Mesenchymal stem cell (in vitro differentiated cells and primary cell): Measurements from ENCODE around the gene TNFRSF25.

ENCODE experiments used
- DNase-seq: peaks from one replicate; pipeline ENCODE4 v3.0.0-alpha.2; 2013
- H2AFZ ChIP-seq: one replicate; pipeline ENCODE4 v1.6.1; 2013; ENCODE audit warnings: low read depth, mild to moderate bottlenecking, control low read depth, inconsistent platforms, low read length, moderate library complexity
- H2AK5ac ChIP-seq: 2 replicates; pipeline ENCODE4 v1.6.1; 2013; ENCODE audit warnings: low read length, moderate library complexity, mild to moderate bottlenecking, inconsistent platforms; ENCODE audit not compliant: severe bottlenecking
- H2BK120ac ChIP-seq: one replicate; pipeline ENCODE4 v1.6.1; 2013; ENCODE audit warnings: low read depth, mild to moderate bottlenecking, inconsistent platforms, low read length, moderate library complexity
- H2BK12ac ChIP-seq, 2 experiments: one replicate each; pipeline ENCODE4 v1.6.1; 2013; ENCODE audit warnings: inconsistent platforms in 2 of 2, low read length in 2 of 2, mild to moderate bottlenecking in 2 of 2, moderate library complexity in 2 of 2, control low read depth in 1 of 2
- H2BK15ac ChIP-seq: one replicate; pipeline ENCODE4 v1.6.1; 2013; ENCODE audit warnings: mild to moderate bottlenecking, low read depth, inconsistent platforms; ENCODE audit not compliant: poor library complexity, severe bottlenecking
- H2BK5ac ChIP-seq: 2 replicates; pipeline ENCODE4 v1.6.1; 2013; ENCODE audit warnings: low read depth, mild to moderate bottlenecking, low read length, control low read depth, inconsistent platforms; ENCODE audit not compliant: poor library complexity, severe bottlenecking
- H3K14ac ChIP-seq, 2 experiments: one replicate each; pipeline ENCODE4 v1.6.1; 2013; ENCODE audit warnings: inconsistent platforms in 2 of 2, low read length in 2 of 2, control low read depth in 1 of 2, mild to moderate bottlenecking in 1 of 2, moderate library complexity in 1 of 2
- H3K18ac ChIP-seq, 2 experiments: one replicate each; pipeline ENCODE4 v1.6.1; 2013; ENCODE audit warnings: inconsistent platforms in 2 of 2, low read length in 2 of 2, control low read depth in 1 of 2, low read depth in 1 of 2, mild to moderate bottlenecking in 1 of 2
- H3K23ac ChIP-seq, 2 experiments: one replicate each; pipeline ENCODE4 v1.6.1; 2013; ENCODE audit warnings: inconsistent platforms in 2 of 2, low read length in 2 of 2, mild to moderate bottlenecking in 2 of 2, moderate library complexity in 2 of 2, control low read depth in 1 of 2
- H3K27ac ChIP-seq: 2 replicates; pipeline ENCODE4 v1.5.1; 2013; ENCODE audit warnings: mild to moderate bottlenecking, moderate library complexity, low read length, control low read depth, inconsistent platforms; ENCODE audit not compliant: poor library complexity, severe bottlenecking
- H3K27me3 ChIP-seq, 2 experiments: 2 replicates each; pipeline versions ENCODE4 v1.6.1 to v1.7.0; 2013; ENCODE audit warnings: low read length in 2 of 2, mild to moderate bottlenecking in 2 of 2, moderate library complexity in 2 of 2, control low read depth in 1 of 2, inconsistent platforms in 1 of 2; ENCODE audit not compliant: control insufficient read depth in 1 of 2, insufficient read depth in 1 of 2
- H3K36me3 ChIP-seq, 2 experiments: 2 replicates each; pipeline versions ENCODE4 v1.6.1 to v1.7.0; 2013; ENCODE audit warnings: low read length in 2 of 2, control low read depth in 1 of 2, inconsistent platforms in 1 of 2, low read depth in 1 of 2, mild to moderate bottlenecking in 1 of 2; ENCODE audit not compliant: insufficient read depth in 2 of 2, control insufficient read depth in 1 of 2
- H3K4ac ChIP-seq, 2 experiments: one replicate each; pipeline ENCODE4 v1.6.1; 2013; ENCODE audit warnings: inconsistent platforms in 2 of 2, low read length in 2 of 2, mild to moderate bottlenecking in 2 of 2, moderate library complexity in 2 of 2, control low read depth in 1 of 2, low read depth in 1 of 2
- H3K4me1 ChIP-seq: 2 replicates; pipeline ENCODE4 v1.6.1; 2013; ENCODE audit warnings: low read depth, low read length, control low read depth; ENCODE audit not compliant: control insufficient read depth, insufficient read depth
- H3K4me2 ChIP-seq: 2 replicates; pipeline ENCODE4 v1.6.1; 2013; ENCODE audit warnings: low read length, mild to moderate bottlenecking, inconsistent platforms; ENCODE audit not compliant: poor library complexity, severe bottlenecking
- H3K4me3 ChIP-seq, 2 experiments: 2 replicates each; pipeline versions ENCODE4 v1.5.1 to v1.7.0; 2013; ENCODE audit warnings: low read length in 2 of 2, mild to moderate bottlenecking in 2 of 2, control low read depth in 1 of 2, low read depth in 1 of 2; ENCODE audit not compliant: insufficient read depth in 1 of 2
- H3K79me1 ChIP-seq: replicated peaks from 2 replicates; pipeline ENCODE4 v1.6.1; 2013; ENCODE audit warnings: mild to moderate bottlenecking, control low read depth, low read length, inconsistent platforms; ENCODE audit not compliant: poor library complexity, severe bottlenecking
- H3K9ac ChIP-seq: 2 replicates; pipeline ENCODE4 v1.7.0; 2013; ENCODE audit warnings: mild to moderate bottlenecking, low read length, moderate library complexity
- H3K9me3 ChIP-seq: 2 replicates; pipeline ENCODE4 v1.7.0; 2013; ENCODE audit warnings: mild to moderate bottlenecking, low read length; ENCODE audit not compliant: control insufficient read depth
- H4K8ac ChIP-seq: one replicate; pipeline ENCODE4 v1.6.1; 2013; ENCODE audit warnings: inconsistent platforms, mild to moderate bottlenecking, low read length, moderate library complexity
- H4K91ac ChIP-seq: one replicate; pipeline ENCODE4 v1.6.1; 2013; ENCODE audit warnings: mild to moderate bottlenecking, low read length, inconsistent platforms
- WGBS: methylation state at CpG from one replicate; pipeline ENCODE4 v1.1.7; 2013; ENCODE audit warnings: mixed read lengths; 5-methylcytosine and 5-hydroxymethylcytosine counted together

TNFRSF25 gene

GRCh38 chr1:6507461-6507911 lies 41.5 kb upstream of the TNFRSF25 start:
- 83% methylated on average over 12 of the region's 12 CpGs for WGBS
- H2AK5ac ChIP-seq = no peak overlapping the region
- H2AFZ ChIP-seq = no peak overlapping the region
- H3K18ac ChIP-seq = no peak overlapping the region
- H3K14ac ChIP-seq = no peak overlapping the region
- peaks cover 0 to 30% of the 10 kb centered on the region in 2 experiments for H3K27me3 ChIP-seq
- H2BK12ac ChIP-seq = no peak overlapping the region
- no peak overlapping the region for H3K4ac ChIP-seq
- no peaks in the 10 kb centered on the region for H3K9me3 ChIP-seq
- H2BK5ac ChIP-seq = no peak overlapping the region
- H3K4me3 ChIP-seq = no peak overlapping the region
- H3K36me3 ChIP-seq = no peaks in the 10 kb centered on the region
- H3K4me1 ChIP-seq = peaks cover 5% of the 10 kb centered on the region
- no peak overlapping the region for H2BK120ac ChIP-seq
- DNase-seq = no peak
- H3K4me2 ChIP-seq = no peak overlapping the region
- no peaks in the 10 kb centered on the region for H3K79me1 ChIP-seq
- H3K23ac ChIP-seq = no peak overlapping the region
- H4K91ac ChIP-seq = no peak overlapping the region
- H2BK15ac ChIP-seq = no peak overlapping the region
- H3K9ac ChIP-seq = no peak overlapping the region
- no peak overlapping the region for H4K8ac ChIP-seq
- no peak overlapping the region for H3K27ac ChIP-seq

GRCh38 chr1:6507037-6507428 lies 41.1 kb upstream of the TNFRSF25 start:
- Histone ChIP-seq H4K8ac (no peak overlapping the region), H3K36me3 (no peaks in the 10 kb centered on the region), H3K4me1 (peaks cover 5% of the 10 kb centered on the region), H2AK5ac (no peak overlapping the region), H3K14ac (no peak overlapping the region), H2BK15ac (no peak overlapping the region), H3K18ac (no peak overlapping the region), H3K79me1 (no peaks in the 10 kb centered on the region), H2AFZ (no peak overlapping the region), H2BK12ac (no peak overlapping the region), H3K4me2 (no peak overlapping the region), H3K27ac (no peak overlapping the region), H3K9ac (no peak overlapping the region), H3K9me3 (no peaks in the 10 kb centered on the region), H3K23ac (no peak overlapping the region), H3K4ac (no peak overlapping the region), H2BK5ac (no peak overlapping the region), H3K4me3 (no peak overlapping the region), H3K27me3 (peaks cover 0 to 30% of the 10 kb centered on the region in 2 experiments), H2BK120ac (no peak overlapping the region), H4K91ac (no peak overlapping the region)
- WGBS = 69% methylated on average over 7 of the region's 7 CpGs
- no peak for DNase-seq

GRCh38 chr1:6506210-6507036 lies 40.5 kb upstream of the TNFRSF25 start:
- Histone ChIP-seq H2AFZ (no peak overlapping the region), H4K8ac (no peak overlapping the region), H3K27me3 (peaks cover 0 to 34% of the 10 kb centered on the region in 2 experiments), H3K23ac (no peak overlapping the region), H3K9ac (no peak overlapping the region), H3K79me1 (no peaks in the 10 kb centered on the region), H3K27ac (no peak overlapping the region), H3K36me3 (no peaks in the 10 kb centered on the region), H2BK120ac (no peak overlapping the region), H3K4me1 (peaks cover 8% of the 10 kb centered on the region), H3K4me3 (no peak overlapping the region), H3K14ac (no peak overlapping the region), H2BK12ac (no peak overlapping the region), H3K9me3 (no peaks in the 10 kb centered on the region), H3K4me2 (no peak overlapping the region), H2BK15ac (no peak overlapping the region), H4K91ac (no peak overlapping the region), H3K4ac (no peak overlapping the region), H3K18ac (no peak overlapping the region), H2BK5ac (no peak overlapping the region), H2AK5ac (no peak overlapping the region)
- 77% methylated on average over 29 of the region's 31 CpGs for WGBS
- no peak for DNase-seq

GRCh38 chr1:6505367-6506209 lies 39.6 kb upstream of the TNFRSF25 start:
- H2BK12ac ChIP-seq = no peak overlapping the region
- WGBS = 91% methylated on average over 31 of the region's 31 CpGs
- H4K91ac ChIP-seq = no peak overlapping the region
- no peak overlapping the region for H3K9ac ChIP-seq
- no peak overlapping the region for H3K27ac ChIP-seq
- H2BK15ac ChIP-seq = no peak overlapping the region
- no peak overlapping the region for H3K4me2 ChIP-seq
- no peak overlapping the region for H2AFZ ChIP-seq
- H2BK120ac ChIP-seq = no peak overlapping the region
- no peaks in the 10 kb centered on the region for H3K36me3 ChIP-seq
- no peaks in the 10 kb centered on the region for H3K9me3 ChIP-seq
- DNase-seq = no peak
- no peak overlapping the region for H2BK5ac ChIP-seq
- no peaks in the 10 kb centered on the region for H3K79me1 ChIP-seq
- no peak overlapping the region for H3K4me3 ChIP-seq
- H4K8ac ChIP-seq = no peak overlapping the region
- no peak overlapping the region for H3K4ac ChIP-seq
- no peak overlapping the region for H3K23ac ChIP-seq
- no peak overlapping the region for H3K18ac ChIP-seq
- H3K14ac ChIP-seq = peak overlapping the region in 1 of 2 experiments; percentile 31
- peaks cover 0 to 41% of the 10 kb centered on the region in 2 experiments for H3K27me3 ChIP-seq
- peaks cover 8% of the 10 kb centered on the region for H3K4me1 ChIP-seq
- H2AK5ac ChIP-seq = no peak overlapping the region
